ENCODE data around the gene SP110.

DNA sequence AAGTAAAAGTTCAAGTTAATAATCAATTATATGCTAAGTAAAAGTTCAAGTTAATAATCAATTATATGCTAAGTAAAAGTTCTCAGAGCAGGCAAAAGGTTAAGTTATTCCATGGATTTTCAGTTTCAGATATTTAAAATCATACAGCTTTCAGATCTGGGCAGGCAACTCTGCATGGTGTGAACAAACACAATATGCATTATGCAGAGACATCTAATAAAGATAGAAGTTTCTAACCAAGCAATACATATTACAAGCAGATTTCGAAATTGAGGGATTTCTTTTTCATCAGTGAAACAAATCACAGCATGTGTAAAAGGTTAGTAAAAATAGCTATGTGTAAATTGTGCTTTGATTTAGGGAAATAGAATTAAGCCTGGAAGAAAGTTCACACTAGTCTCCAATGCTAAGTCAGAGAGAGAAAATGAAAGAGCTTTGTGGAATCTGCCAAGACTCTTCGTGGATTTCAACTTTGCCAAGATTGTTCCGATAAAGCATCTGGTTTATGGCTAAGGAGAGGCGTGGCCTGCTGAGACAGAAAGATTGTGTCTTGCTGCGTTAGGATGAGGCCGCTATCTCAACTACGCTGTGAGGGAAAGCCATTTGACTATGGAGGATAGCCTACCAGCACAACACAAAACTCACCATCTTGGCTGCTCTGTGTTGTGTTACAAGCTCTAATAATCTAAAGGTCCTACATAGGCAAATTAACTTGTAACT, 91.0 kb downstream of the SP110 start:
- TF ChIP-seq CTCF (IDR thresholded peaks at IDR 0.05) (no peak), POLR2A (IDR thresholded peaks at IDR 0.05) (no peak)
